Measurements from ENCODE around the gene LRRC45. TPM values are rescaled to one million over a fixed set of nuclear protein-coding genes. Genes with fewer than 3 reads are reported as not detected.

The LRRC45 gene
- total RNA-seq, 4 donors from 2014 or later = 15.3 to 33.0 (median 18.9) TPM

DNA sequence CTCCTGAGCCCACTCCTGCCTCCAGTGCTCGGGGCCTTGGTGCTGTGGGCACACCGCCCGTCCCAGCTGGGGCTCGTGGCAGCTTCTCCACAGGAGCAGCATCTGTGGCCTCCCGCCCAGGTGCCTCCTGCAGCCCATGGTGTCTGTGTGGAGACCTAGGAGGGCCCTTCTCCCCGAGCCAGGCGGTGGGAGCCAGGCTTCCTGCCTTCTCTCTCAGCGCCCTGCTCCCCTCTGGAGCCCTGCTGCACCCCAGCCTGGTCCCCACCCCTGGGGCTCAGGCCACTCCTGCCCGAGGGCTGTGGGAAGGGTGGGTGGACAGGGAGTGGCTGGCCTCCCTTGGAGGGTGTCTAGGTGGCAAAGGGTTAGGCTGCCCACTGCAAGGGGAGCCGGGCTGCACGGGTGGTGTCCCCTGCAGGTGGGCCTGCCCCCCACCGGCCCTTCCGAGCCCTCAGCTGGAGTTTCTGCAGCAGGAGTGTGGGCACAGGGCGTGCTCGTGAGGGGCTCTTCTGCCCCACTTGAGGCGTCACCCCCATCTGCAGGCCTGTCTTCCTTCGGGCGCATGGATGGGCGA is 11.4 kb upstream of the LRRC45 start:
- H3K27ac ChIP-seq = no peak overlapping the region
- 97% methylated on average over 11 to 13 of the region's 19 CpGs for WGBS, 2 donors
- H3K4me1 ChIP-seq = no peaks in the 10 kb centered on the region
- no peak for DNase-seq
- no peaks in the 10 kb centered on the region for H3K36me3 ChIP-seq
- H3K27me3 ChIP-seq = no peaks in the 10 kb centered on the region
- TF ChIP-seq, protein P1, sequence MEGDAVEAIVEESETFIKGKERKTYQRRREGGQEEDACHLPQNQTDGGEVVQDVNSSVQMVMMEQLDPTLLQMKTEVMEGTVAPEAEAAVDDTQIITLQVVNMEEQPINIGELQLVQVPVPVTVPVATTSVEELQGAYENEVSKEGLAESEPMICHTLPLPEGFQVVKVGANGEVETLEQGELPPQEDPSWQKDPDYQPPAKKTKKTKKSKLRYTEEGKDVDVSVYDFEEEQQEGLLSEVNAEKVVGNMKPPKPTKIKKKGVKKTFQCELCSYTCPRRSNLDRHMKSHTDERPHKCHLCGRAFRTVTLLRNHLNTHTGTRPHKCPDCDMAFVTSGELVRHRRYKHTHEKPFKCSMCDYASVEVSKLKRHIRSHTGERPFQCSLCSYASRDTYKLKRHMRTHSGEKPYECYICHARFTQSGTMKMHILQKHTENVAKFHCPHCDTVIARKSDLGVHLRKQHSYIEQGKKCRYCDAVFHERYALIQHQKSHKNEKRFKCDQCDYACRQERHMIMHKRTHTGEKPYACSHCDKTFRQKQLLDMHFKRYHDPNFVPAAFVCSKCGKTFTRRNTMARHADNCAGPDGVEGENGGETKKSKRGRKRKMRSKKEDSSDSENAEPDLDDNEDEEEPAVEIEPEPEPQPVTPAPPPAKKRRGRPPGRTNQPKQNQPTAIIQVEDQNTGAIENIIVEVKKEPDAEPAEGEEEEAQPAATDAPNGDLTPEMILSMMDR (IDR thresholded peaks at IDR 0.05) = no peak
- TF ChIP-seq POLR2A (IDR thresholded peaks at IDR 0.05) = no peak
- intact Hi-C loops (cut with DNase I) = no loop called here
- H3K4me3 ChIP-seq (replicated peaks in 1 of 3) = no peak overlapping the region
- H3K9me3 ChIP-seq = no peaks in the 10 kb centered on the region

DNA sequence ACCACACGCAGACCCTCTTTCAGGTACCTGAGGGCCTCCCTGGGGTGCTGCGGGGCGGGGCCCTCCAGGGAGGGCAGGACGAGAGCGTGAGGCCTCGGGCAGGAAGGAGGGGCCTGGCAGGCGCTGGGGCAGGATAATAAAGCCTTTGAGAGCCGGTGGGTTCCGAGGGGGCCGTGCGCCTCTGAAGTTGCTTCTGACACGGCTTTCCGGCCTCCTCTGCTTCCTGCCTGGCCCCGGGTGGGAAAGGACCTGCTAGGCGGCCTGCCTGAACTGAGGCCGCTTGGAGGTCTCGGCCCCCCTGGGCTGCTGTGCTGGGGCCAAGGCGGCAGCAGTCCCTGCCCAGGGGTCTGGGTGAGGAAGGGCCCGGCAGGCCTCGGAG is 10.9 kb upstream of the LRRC45 start:
- no peak overlapping the region for H3K27ac ChIP-seq
- WGBS, 2 donors = 84% methylated on average over 9 of the region's 20 CpGs; no CpG with 5 or more reads in 1 of the 2 donors
- H3K4me3 ChIP-seq (replicated peaks in 1 of 3) = no peak overlapping the region
- TF ChIP-seq POLR2A (IDR thresholded peaks at IDR 0.05) = no peak
- TF ChIP-seq, protein P1 (IDR thresholded peaks at IDR 0.05) = no peak
- H3K4me1 ChIP-seq = no peaks in the 10 kb centered on the region
- no peaks in the 10 kb centered on the region for H3K27me3 ChIP-seq
- no peaks in the 10 kb centered on the region for H3K36me3 ChIP-seq
- intact Hi-C loops (cut with DNase I) = no loop called here
- H3K9me3 ChIP-seq = no peaks in the 10 kb centered on the region
- no peak for DNase-seq

DNA sequence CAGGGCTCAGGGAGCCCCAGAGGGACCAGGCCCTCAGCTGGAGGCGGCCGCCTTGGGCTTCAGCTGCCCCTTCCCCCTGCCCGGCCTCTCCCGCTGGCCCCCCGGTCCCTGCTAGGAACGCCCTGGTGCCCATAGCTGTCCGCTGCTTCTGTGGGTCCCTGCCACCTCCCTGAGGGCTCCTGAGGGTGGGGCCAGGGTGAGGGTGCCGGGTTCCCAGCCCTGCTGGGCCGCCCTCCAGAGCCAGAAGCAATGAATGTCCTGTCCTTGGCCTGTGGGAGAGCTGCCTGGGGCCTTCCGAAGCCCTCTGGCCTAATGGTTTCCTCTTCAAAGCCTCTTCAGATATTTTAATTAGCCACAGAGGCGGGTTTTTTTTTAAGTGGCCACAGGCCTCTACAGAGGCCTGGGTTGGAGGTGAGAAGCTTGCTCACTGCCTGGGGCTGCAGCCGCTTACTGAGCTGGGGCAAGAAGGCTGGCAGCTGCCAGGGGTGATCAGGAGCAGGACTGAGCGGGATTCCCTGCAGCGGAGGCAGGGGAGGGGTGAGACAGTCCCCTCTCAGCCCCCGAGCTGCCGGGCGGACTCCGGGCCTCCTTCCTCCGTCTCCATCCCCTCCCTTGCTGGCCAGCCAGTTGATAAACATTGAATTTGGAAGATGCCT is 10.3 kb upstream of the LRRC45 start:
- Histone ChIP-seq H3K4me3 (replicated peaks in 1 of 3) (no peak overlapping the region), H3K27me3 (no peaks in the 10 kb centered on the region), H3K27ac (no peak overlapping the region), H3K9me3 (no peaks in the 10 kb centered on the region), H3K36me3 (no peaks in the 10 kb centered on the region), H3K4me1 (no peaks in the 10 kb centered on the region)
- DNase-seq = no peak
- WGBS, 2 donors = 86 to 88% methylated on average over 6 to 10 of the region's 19 CpGs
- TF ChIP-seq, protein P1 (IDR thresholded peaks at IDR 0.05) = no peak
- no peak for TF ChIP-seq POLR2A (IDR thresholded peaks at IDR 0.05)
- intact Hi-C loops (cut with DNase I) = no loop called here

- TF ChIP-seq, protein P1 (IDR thresholded peaks at IDR 0.05) = no peak
- no peak for TF ChIP-seq POLR2A (IDR thresholded peaks at IDR 0.05)
- H3K27me3 ChIP-seq = no peaks in the 10 kb centered on the region
- 77 to 80% methylated on average over 13 to 14 of the region's 22 CpGs for WGBS, 2 donors
- intact Hi-C loops (cut with DNase I) = no loop called here
- no peaks in the 10 kb centered on the region for H3K4me1 ChIP-seq
- H3K4me3 ChIP-seq (replicated peaks in 1 of 3) = no peak overlapping the region
- no peaks in the 10 kb centered on the region for H3K36me3 ChIP-seq
- no peaks in the 10 kb centered on the region for H3K9me3 ChIP-seq
- no peak for DNase-seq
- H3K27ac ChIP-seq = no peak overlapping the region
These were observed 9.8 kb upstream of the LRRC45 start for GRCh38 chr17:82013341-82013740.

DNA sequence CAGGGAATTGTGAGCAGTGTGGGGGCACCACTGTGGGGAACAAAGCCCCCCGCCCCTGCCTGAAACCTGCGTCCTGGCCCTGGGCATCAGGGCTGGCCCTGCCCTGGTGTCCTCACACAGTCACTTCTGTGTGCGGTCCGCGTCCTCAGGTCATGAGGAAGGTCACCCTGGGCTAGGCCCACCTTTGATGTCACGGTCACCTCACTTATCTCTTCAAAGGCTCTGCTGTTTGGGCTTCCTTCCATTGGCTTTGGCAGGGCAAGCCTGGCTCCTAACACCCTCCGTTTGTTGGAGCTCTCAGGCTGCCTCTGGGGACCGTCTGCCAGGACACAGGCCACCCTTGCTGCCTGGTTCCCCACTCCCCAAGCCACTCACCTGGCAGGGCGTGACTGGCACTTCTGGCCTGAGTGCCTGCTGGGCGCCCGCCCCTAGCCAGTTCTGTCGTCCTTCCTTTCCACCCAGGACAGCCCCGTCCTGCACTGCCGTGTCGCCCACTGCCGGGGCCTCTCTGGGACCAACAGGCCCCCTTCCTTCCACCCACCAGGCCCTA is 9.3 kb upstream of the LRRC45 start:
- H3K36me3 ChIP-seq = no peaks in the 10 kb centered on the region
- DNase-seq = peak in 1 of 2 donors; percentile 41
- no peak overlapping the region for H3K27ac ChIP-seq
- TF ChIP-seq, protein P1 (IDR thresholded peaks at IDR 0.05) = no peak
- no peak for TF ChIP-seq POLR2A (IDR thresholded peaks at IDR 0.05)
- H3K27me3 ChIP-seq = no peaks in the 10 kb centered on the region
- 87 to 89% methylated on average over 14 to 15 of the region's 16 CpGs for WGBS, 2 donors
- no peaks in the 10 kb centered on the region for H3K4me1 ChIP-seq
- H3K4me3 ChIP-seq (replicated peaks in 1 of 3) = no peak overlapping the region
- no peaks in the 10 kb centered on the region for H3K9me3 ChIP-seq
- intact Hi-C loops (cut with DNase I) = no loop called here
